T-helper 1 cell treated with Interleukin-12 subunit alpha and Interleukin-12 subunit beta and Interleukin-4 antibody, amounts not matched to agents 30 μg/mL and 1 μg/mL, for 36 hours (primary cell): ENCODE data around the gene PDGFB.

Experiments
- H3K27ac Mint-ChIP-seq: one replicate; pipeline ENCODE4 v1.8.0; 2021; ENCODE audit warnings: mild to moderate bottlenecking, mixed read lengths
- H3K27me3 Mint-ChIP-seq: one replicate; pipeline ENCODE4 v1.8.0; 2021; ENCODE audit warnings: low read depth, mixed read lengths
- H3K36me3 Mint-ChIP-seq: one replicate; pipeline ENCODE4 v1.8.0; 2021; ENCODE audit warnings: low read depth, mixed read lengths
- H3K4me1 Mint-ChIP-seq: one replicate; pipeline ENCODE4 v1.8.0; 2021; ENCODE audit warnings: low read depth, mixed read lengths
- H3K4me3 Mint-ChIP-seq: one replicate; pipeline ENCODE4 v1.8.0; 2021; ENCODE audit warnings: mild to moderate bottlenecking, moderate library complexity, mixed read lengths
- H3K9me3 Mint-ChIP-seq: one replicate; pipeline ENCODE4 v1.8.0; 2021; ENCODE audit warnings: mixed read lengths

Gene PDGFB

DNA sequence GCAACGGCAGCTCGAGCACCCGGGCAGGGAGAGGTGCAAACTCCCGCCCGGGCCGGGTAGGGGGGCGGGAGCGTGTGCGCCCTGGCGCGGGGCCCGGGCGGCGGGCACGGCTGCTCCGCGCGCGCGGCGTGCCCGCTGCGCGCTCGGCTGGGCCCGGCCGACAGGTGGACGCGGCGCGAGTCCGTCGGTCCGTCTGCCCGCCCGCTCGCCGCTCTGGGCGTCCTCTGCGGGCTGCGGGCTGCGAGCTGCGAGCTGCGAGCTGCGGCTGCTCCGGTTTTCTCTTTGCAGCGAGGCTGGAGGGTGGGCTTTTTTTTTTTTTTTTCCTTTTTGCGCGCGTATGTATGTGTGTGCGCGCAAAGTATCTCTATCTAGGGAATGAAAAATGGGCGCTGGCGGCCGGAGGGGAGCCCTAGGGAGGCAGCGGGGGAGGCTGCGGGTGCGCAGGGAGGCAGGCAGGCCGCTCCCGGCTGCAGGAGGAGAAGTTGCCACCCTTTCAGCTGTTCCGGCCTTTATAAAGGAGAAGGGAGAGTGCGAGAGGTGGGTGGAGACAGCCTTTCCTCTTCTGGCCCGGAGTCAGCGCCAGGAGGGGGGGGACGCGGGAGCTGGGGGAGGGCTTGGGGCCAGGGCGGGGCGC lies at the start of gene PDGFB:
PDGFB (minus strand) TSS at position 487 of the 634 bp plus-strand sequence. CDS start 1,019 bp downstream, outside the sequence.
- peaks cover 28% of the 10 kb centered on the region for H3K4me1 Mint-ChIP-seq
- H3K27ac Mint-ChIP-seq: peak within 1 kb of the TSS; percentile 20
- peak within 1 kb of the TSS; percentile 74 for H3K4me3 Mint-ChIP-seq
- H3K27me3 Mint-ChIP-seq: peaks cover 76% of the 10 kb centered on the region
- peaks cover 7% of the 10 kb centered on the region for H3K36me3 Mint-ChIP-seq
- H3K9me3 Mint-ChIP-seq: no peaks in the 10 kb centered on the region

DNA sequence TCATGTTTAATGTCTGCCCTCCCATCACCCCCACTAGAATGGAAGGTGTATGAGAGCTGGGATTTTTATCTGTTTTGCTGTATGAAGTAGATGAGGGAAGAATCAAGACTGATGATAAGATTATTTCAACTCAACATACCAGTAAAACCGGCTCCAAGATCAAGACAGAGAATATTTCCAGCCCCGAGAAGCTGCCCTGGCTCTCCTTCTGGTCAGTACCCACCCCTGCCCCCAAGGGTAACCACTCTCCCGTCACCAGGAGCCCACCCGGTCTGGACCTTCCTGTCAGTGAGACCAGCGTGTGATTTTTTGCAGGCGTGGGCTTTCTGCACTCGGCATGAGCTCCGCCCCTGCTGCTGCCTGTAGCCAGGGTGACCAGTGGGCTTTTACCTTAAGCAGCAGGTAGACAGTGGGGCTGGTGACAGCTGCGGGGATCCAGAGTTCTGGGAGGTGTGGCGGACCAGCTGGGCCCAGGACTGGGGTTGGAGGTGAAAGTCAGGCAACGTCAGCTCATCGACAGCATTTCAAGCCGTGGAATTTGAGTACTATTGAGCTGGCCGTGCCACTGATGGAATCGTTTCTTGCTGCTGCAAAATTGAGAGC lies 49.1 kb upstream of the PDGFB start:
- no peaks in the 10 kb centered on the region for H3K9me3 Mint-ChIP-seq
- no peaks in the 10 kb centered on the region for H3K36me3 Mint-ChIP-seq
- H3K27ac Mint-ChIP-seq: no peak overlapping the region
- H3K27me3 Mint-ChIP-seq: peaks cover 9% of the 10 kb centered on the region
- H3K4me1 Mint-ChIP-seq: no peaks in the 10 kb centered on the region
- H3K4me3 Mint-ChIP-seq: no peak overlapping the region

DNA sequence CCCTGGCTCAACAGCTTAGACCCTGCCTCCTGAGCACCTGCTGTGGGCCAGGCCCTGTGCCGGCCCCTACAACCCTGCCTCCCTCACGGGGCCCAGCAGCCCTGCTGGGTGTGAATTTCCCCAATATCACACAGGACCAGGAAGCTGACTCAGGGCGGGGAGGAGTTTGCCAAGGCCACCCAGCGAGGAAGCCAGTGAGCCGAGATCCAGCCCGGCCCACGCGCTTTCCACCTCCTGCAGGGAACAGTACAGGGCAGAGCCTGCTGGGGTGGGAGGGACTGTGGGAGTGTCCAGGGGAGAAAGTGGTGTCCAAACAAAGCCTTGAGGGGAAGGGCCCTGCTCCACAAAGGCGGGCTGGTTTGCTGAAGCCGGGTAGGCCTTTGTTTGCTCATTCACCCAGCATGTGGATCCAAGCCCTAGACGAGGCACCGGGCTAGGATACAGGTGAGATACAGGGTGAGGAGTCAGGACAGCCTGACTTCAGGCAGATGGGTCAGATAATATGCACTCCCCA lies 47.8 kb upstream of the PDGFB start:
- H3K36me3 Mint-ChIP-seq: no peaks in the 10 kb centered on the region
- peaks cover 2% of the 10 kb centered on the region for H3K4me1 Mint-ChIP-seq
- H3K27ac Mint-ChIP-seq: no peak overlapping the region
- H3K9me3 Mint-ChIP-seq: no peaks in the 10 kb centered on the region
- H3K27me3 Mint-ChIP-seq: peaks cover 3% of the 10 kb centered on the region
- H3K4me3 Mint-ChIP-seq: no peak overlapping the region

DNA sequence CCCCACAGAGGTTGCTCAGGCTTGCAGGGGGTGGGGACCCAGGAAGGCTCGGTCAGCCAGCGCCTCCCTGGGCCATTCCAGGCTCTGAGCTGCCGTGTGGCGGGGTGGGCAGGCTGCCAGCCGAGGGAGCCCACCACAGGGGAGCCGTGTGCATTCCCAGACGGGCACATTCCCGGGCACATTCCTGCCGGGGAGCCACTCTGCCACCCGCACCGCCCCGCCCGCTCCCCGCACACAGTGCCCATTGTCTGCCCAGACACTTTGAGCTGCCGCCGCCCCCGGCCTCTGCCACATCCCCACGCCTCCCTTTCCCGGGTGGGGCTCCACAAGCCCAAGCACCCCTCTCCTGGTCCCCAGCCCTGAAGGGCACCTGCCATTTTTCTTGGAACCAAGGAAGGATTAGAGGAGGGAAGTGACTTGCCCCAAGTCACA lies 47.3 kb upstream of the PDGFB start:
- H3K9me3 Mint-ChIP-seq: no peaks in the 10 kb centered on the region
- no peak overlapping the region for H3K4me3 Mint-ChIP-seq
- H3K4me1 Mint-ChIP-seq: peaks cover 4% of the 10 kb centered on the region
- peaks cover 3% of the 10 kb centered on the region for H3K27me3 Mint-ChIP-seq
- no peaks in the 10 kb centered on the region for H3K36me3 Mint-ChIP-seq
- H3K27ac Mint-ChIP-seq: no peak overlapping the region

DNA sequence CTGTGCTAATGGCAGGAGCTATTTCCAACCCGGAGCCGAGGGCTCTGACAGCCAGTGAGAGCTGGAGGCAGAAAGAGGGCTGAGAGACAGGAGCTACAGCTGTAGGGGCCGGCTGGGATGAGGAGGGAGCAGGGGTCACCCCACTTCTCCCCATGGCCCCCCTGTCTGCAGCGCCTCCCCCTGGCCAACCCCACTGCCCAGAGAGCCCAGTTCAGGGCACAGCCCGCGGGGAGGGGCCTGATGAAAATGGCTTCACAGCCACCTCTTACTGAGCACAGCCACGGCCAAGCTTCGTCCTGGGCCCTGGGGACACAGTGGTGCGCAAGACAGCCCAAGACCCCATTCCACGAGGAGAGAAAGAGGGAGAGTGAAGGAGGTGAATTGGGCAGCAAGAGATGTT lies 46.7 kb upstream of the PDGFB start:
- no peak overlapping the region for H3K27ac Mint-ChIP-seq
- peaks cover 4% of the 10 kb centered on the region for H3K4me1 Mint-ChIP-seq
- no peaks in the 10 kb centered on the region for H3K9me3 Mint-ChIP-seq
- no peaks in the 10 kb centered on the region for H3K36me3 Mint-ChIP-seq
- peaks cover 3% of the 10 kb centered on the region for H3K27me3 Mint-ChIP-seq
- H3K4me3 Mint-ChIP-seq: no peak overlapping the region

DNA sequence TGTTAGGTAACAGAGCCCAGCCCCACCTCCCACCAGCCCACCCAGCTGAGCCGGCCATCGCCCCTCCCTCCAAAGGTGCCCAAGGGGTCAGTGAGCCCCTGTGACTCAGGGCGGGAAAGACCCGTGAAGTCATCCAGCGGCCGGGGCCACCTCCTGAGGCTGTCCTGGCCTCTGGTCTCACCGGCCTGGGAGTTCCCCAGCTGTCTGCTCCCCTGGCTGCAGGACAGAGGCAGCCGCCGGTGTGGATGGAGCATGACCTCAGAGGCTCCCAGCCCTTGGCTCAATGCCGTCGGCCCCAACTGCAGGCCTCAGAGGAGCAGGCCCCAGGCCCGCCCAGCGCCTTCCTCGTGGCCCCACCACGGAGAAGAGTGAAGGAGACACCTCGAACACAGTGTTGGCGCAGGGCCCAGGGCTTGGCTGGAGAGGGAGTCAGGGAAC lies 46.0 kb upstream of the PDGFB start:
- H3K4me3 Mint-ChIP-seq: no peak overlapping the region
- no peaks in the 10 kb centered on the region for H3K36me3 Mint-ChIP-seq
- no peaks in the 10 kb centered on the region for H3K9me3 Mint-ChIP-seq
- peaks cover 4% of the 10 kb centered on the region for H3K4me1 Mint-ChIP-seq
- no peak overlapping the region for H3K27ac Mint-ChIP-seq
- peaks cover 3% of the 10 kb centered on the region for H3K27me3 Mint-ChIP-seq

DNA sequence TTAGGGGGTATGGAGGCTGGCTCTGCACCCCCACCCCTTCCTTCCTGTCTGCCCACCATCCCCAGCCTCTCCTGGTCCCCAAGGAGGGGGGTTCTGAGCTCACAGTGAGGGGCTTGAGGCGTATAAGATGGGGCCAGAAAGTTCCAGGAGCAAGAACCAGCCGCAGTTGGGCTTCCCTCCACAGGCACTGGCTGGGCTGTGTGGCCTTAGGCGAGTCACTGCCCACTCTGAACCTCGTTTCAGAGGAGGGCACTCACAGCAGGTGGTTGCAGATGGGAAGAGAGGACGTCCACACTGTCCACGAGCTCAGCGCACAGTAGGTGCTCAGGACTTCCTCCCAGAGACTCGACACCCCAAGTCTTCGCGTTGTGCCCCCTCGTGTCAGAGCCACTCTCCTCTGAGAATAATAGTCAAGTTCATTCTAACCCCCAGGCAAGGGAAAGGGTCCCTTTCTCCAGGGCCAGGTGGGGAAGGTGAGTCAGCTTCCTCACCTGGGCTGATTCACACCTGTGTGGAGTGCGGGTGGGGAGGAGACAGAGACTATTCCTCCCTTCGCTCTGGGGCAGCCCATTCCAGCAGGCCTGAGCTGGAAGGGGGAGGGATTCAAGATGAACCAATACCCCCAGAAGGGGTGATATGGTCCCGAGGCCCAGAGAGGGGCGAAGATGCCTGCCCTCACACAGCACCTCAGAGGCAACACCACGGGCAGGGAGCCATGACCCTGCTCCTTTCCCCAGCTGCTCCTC lies 45.4 kb upstream of the PDGFB start:
- H3K9me3 Mint-ChIP-seq: no peaks in the 10 kb centered on the region
- H3K4me1 Mint-ChIP-seq: peaks cover 4% of the 10 kb centered on the region
- no peak overlapping the region for H3K27ac Mint-ChIP-seq
- H3K36me3 Mint-ChIP-seq: no peaks in the 10 kb centered on the region
- H3K4me3 Mint-ChIP-seq: no peak overlapping the region
- peaks cover 3% of the 10 kb centered on the region for H3K27me3 Mint-ChIP-seq

DNA sequence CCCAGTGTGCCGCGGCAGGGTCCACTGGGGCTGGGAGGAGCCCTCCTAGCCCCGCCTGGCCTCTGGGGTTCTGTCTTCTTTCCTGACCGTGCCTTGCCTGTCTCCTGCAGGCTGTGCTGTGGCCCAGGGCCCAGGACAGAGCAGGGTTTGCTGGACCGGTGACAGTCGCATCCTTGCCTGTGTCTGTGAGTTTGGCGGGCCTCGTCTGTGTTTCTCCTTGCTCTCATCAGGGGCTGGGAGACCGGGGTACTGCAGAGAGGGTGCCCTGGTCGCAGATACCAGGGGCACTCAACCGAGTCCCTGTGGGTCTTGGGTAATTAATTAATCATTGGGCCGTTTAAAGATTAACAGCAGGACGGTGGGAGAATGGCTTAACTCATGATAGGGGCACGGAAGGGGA lies 44.8 kb upstream of the PDGFB start:
- Mint-ChIP-seq H3K27ac (no peak overlapping the region), H3K9me3 (no peaks in the 10 kb centered on the region), H3K4me1 (peaks cover 4% of the 10 kb centered on the region), H3K4me3 (no peak overlapping the region), H3K27me3 (peaks cover 3% of the 10 kb centered on the region), H3K36me3 (no peaks in the 10 kb centered on the region)

DNA sequence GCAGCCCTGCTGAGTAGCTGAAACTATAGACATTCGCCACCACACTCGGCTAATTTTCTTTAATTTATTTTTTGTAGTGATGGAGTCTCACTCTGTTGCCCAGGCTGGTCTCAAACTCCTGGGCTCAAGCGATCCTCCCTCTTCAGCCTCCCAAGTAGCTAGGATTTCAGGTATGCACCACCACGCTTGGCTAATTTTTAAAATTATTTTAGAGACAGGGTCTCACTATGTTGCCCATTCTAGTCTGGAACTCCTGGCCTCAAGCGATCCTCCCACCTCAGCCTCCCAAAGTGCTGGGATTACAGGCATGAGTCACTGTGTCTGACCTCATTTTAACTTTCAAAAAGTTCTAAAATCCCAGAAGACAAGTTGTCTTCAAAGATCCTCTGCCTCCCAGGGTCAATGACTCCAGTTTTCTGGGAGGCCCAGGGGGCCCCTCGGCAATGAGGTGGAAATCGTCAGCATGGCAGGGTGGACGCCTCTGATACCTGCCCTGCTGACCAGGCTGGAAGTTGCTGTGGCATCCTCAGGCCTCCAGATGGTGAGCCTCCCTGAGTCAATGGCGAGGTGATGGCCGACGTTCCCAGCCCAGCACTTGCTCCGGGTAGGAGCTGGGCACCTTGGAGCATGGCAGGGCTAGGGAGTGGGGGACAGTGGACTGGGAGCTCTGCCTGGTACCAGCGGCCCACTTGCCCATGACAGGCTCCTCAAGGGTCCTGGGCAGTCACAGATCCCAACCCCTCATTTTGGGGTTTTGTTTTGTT lies 43.5 kb upstream of the PDGFB start:
- Mint-ChIP-seq H3K9me3 (no peaks in the 10 kb centered on the region), H3K27ac (no peak overlapping the region), H3K36me3 (no peaks in the 10 kb centered on the region), H3K27me3 (no peaks in the 10 kb centered on the region), H3K4me1 (peaks cover 4% of the 10 kb centered on the region), H3K4me3 (no peak overlapping the region)

DNA sequence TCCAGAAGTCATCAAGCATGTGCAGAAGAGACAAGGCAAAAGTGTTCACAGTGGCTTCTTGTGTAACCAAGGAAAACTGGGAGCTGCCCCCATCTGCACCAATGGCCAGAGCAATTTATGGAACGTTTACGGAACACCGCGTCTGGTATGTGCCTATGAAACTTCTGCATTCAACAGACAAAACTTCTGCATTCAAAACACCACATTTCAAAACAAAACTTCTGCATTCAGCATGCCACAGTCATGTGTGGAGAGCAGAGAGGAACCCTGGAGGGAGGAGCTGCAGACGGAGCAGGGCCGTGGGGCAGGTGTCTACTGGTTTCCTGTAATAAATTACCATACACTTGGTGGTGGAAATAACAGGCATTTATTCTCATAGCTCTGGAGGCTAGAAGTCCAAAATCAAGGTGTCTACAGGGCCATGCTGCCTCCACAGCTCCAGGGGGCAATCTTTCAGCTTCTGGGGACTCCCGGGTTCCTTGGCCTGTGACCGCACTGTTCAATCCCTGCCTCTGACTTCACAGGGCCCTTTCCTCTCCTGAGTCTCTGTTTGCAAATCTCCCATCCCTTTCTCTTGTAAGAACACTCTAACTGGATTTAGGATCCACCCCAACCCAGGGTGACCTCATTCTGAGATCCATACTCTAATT lies 42.4 kb upstream of the PDGFB start:
- no peaks in the 10 kb centered on the region for H3K9me3 Mint-ChIP-seq
- no peaks in the 10 kb centered on the region for H3K27me3 Mint-ChIP-seq
- no peak overlapping the region for H3K4me3 Mint-ChIP-seq
- no peaks in the 10 kb centered on the region for H3K36me3 Mint-ChIP-seq
- peaks cover 4% of the 10 kb centered on the region for H3K4me1 Mint-ChIP-seq
- no peak overlapping the region for H3K27ac Mint-ChIP-seq

DNA sequence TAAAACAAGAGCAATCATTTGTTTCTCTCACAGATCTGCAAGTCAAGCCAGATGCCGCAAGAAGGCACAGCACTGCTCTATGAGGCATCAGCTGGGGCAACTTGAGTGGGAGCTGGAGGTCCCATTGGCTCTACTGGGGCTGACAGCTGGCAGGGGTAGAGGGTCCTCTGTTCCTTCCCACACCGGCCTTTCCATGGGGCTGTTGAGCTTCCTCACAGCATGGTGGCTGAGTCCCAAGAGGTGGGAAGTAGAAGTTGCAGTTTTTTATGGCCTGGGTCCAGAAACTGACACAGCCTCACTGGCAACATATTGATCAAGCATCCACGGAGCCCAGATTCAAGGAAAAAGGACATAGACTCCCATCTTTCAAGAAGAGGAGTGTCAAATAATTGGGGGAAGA lies 40.2 kb upstream of the PDGFB start:
- H3K27me3 Mint-ChIP-seq: no peaks in the 10 kb centered on the region
- no peak overlapping the region for H3K4me3 Mint-ChIP-seq
- no peak overlapping the region for H3K27ac Mint-ChIP-seq
- no peaks in the 10 kb centered on the region for H3K36me3 Mint-ChIP-seq
- peaks cover 4% of the 10 kb centered on the region for H3K4me1 Mint-ChIP-seq
- H3K9me3 Mint-ChIP-seq: no peaks in the 10 kb centered on the region

DNA sequence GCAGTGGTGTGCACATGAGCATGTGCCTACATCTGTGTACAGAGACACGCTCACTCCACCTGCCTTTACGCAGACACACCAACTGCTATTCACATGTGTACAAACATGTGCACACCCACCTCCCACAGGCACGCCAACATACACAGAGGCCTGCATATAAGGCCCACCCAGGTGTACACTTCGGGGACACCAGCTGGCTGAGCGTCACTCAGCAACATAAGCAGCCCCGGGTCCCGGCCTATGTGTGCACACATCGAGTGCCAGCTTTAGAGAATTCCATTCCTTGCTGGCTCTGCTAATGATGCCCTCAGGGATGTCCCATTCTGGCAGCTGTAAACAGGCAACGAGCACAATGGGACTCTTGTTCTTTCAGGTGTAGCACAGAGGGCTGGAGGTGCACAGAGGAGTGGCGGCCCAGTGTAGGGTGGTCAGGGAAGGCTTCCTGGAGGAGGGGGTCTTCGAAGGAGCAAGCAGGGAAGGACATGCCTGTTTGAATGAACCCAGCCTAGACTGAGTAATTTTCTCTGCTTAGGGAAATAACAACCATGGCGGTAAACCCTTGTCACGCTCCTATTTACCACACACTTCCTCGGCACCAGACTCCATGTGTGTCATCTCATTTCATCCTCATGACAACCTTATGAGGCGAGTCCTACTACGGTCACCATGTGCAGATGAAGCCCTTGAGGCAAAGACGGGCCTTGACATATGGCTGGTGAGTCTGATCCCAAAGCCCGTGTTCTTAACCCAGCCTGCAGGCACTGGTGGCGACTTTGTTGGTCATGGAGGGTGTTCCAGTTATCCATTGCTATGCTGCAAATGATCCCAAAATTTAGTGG lies 39.6 kb upstream of the PDGFB start:
- Mint-ChIP-seq H3K4me3 (no peak overlapping the region), H3K36me3 (no peaks in the 10 kb centered on the region), H3K4me1 (peaks cover 4% of the 10 kb centered on the region), H3K9me3 (no peaks in the 10 kb centered on the region), H3K27me3 (no peaks in the 10 kb centered on the region), H3K27ac (no peak overlapping the region)

DNA sequence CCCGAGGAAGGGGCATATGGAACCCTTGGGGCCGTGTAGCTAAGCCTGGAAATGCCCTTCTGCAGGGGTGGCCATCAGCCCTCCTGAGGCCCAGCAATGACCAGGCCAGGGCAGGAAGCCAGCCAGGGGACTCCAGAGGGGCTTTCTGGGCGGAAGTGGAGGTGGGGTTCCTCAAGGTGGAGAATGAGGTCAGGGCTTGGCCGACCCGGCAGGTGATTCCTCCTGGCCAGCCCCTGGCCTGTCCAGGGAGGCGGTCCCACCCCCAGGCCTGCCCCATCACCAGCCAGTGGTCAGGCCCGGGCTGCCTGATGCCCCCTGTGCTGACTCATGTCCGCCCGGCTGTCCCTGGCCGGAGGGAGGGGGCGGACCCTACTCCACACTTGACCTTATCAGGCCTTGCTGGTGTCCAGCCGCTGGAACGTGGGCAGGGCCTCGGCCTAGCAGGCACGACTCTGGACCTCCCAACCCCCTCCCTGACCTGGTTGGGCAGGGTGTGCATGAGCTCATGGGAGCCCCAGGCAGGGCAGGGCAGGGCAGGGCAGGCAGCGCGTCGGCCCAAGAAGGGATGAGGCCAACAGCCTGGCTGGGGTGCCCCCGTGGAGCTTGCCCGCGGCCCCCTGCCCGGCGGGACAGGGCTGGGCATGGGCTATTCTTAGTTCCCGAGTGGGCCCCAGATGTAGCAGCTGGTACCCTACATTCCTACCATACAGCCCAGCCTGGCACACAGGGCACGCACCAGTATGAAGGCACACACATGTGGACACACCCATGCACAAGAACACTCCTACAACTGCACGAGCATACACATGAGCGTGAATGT lies 38.8 kb upstream of the PDGFB start:
- peaks cover 4% of the 10 kb centered on the region for H3K4me1 Mint-ChIP-seq
- H3K9me3 Mint-ChIP-seq: no peaks in the 10 kb centered on the region
- H3K36me3 Mint-ChIP-seq: no peaks in the 10 kb centered on the region
- no peak overlapping the region for H3K4me3 Mint-ChIP-seq
- no peaks in the 10 kb centered on the region for H3K27me3 Mint-ChIP-seq
- no peak overlapping the region for H3K27ac Mint-ChIP-seq
